GM10266 (cell line): Measurements from ENCODE around the gene UBTFL1.
"Not testable (repeated sequence)": the region's sequence is repeated elsewhere in the genome, so short reads cannot be mapped to it uniquely, and the experiment has no call there.

Experiments used
- DNase-seq: peaks from one replicate; pipeline ENCODE4 v3.0.0; 2012; ENCODE audit errors: extremely low spot score
- CTCF ChIP-seq: IDR thresholded peaks from 2 replicates; pipeline ENCODE4 v1.5.1; 2012; ENCODE audit warnings: mild to moderate bottlenecking, low read depth; ENCODE audit not compliant: control insufficient read depth, insufficient read depth; ENCODE audit errors: missing control alignments

The UBTFL1 gene

GRCh38 chr11:90085650-90086049 is at the start of gene UBTFL1:
TSS of gene UBTFL1 (plus strand) at chr11:90085950. CDS start at chr11:90085950, 0 bp downstream.
- DNase-seq, result not testable (repeated sequence)

- not testable (repeated sequence) for DNase-seq
Measured at GRCh38 chr11:90051591-90052209, 34.0 kb upstream of the UBTFL1 start.

DNA sequence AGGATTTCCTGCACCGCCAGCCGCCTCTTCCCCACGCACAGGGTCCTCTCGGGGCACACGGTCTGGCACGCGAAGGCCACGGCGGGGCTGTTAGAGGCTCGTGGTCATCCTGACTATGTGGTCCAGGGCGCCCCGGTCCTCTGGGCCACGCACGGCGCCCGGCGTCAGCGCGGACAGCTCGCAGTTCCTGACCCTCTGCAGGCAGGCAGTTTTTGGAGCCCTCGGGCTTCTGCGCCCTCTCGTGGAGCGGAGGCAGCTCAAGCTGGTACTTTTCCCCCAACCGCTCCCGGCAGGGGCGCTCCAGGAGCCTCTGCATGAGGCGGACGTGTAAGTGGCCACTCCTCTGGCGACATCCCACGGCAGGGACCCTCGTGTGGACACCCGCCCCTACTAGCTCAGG is 33.4 kb upstream of the UBTFL1 start:
- not testable (repeated sequence) for DNase-seq

GRCh38 chr11:90053545-90053944 is 32.2 kb upstream of the UBTFL1 start:
- DNase-seq, result not testable (repeated sequence)

DNA sequence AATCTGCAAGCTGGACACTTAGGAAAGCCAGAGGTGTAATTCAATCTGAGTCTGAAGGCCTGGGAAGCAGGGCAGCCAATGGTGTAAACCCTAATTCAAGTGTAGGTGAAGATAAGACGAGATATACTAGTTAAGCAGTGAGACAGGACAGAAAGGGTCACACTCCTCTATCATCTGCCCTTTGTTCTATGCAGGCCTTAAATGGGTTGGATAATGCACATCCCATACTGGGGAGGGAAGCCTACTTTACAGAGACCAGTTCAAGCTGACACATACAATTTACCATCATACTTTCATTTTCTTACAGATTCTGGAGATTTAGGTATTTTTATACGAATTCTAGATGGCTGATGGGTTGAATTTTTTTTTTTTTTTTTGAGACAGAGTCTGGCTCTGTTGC is 3.0 kb downstream of the UBTFL1 start:
- DNase-seq, result not testable (repeated sequence)

- DNase-seq, result not testable (repeated sequence)
Measured at GRCh38 chr11:90095230-90095924, 9.6 kb downstream of the UBTFL1 start.

DNA sequence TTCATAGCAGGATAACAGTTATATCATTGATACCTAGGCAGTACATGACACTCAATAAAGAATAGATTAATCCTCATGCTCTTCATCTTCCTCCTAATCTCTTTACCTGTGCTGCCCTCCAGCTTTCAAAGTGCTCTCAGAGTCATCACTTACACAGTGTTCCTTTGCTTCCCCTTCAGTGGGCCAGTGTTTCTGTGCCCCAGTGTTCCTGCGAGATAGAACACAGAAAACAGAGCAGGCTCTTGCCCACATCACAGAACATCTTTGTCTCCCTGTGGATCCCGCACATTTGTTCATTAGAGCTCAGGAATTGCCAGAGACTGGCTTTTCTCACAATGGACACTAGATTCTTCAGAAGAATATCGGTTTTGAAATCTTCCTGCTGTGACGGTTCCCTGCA is 12.5 kb downstream of the UBTFL1 start:
- DNase-seq, result not testable (repeated sequence)

DNA sequence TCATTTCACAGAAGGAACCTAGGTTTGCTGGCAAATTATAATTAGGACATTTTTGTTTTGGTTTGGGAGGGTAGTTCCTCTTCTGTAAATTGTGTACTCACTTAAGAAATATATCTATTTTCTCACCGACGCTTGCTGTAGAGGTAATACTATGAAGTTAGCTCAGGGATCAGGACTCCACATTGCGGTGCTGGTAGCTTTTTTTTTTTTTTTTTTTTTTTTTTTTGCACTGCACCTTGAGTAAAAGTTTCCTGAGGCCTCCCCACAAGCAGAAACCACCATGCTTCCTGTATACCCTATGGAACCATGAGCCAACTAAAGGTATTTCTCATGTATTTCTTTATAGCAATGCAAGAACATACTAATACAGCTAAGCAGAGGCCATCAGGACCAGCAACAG is 14.7 kb downstream of the UBTFL1 start:
- no peak for DNase-seq
- no peak for TF ChIP-seq CTCF

DNA sequence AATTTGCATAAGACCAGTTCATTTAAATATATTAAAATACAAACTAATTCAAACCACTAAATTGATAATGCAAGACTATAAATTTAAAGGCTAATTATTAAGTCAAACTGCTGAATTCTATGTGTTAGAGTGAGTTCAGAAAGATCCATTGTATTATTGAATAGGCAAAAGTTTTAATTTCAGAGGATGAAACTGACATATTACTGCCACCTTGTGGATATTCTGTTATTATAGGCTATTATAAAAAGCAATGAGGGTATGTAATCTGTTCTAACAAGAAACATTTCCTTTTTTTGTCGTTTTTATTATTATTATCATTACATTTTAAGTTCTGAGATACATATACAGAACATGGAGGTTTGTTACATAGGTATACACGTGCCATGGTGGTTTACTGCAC is 27.8 kb downstream of the UBTFL1 start:
- TF ChIP-seq CTCF, result no peak
- DNase-seq, result no peak

- no peak for DNase-seq
- no peak for TF ChIP-seq CTCF
Measured at GRCh38 chr11:90120191-90120590, 34.4 kb downstream of the UBTFL1 start.

- no peak for TF ChIP-seq CTCF
- DNase-seq, result no peak
Measured at GRCh38 chr11:90124371-90124770, 38.6 kb downstream of the UBTFL1 start.
